Thoracic aorta (tissue), 2 donors: Measurements from ENCODE around the gene NPAS3. TPM values are rescaled to one million over a fixed set of nuclear protein-coding genes. Genes with fewer than 3 reads are reported as not detected.

Experiments used
- ATAC-seq: fragments of 150-250 bp; one replicate; pipeline ENCODE4 v1.8.0; 2017; ENCODE audit warnings: low read depth; ENCODE audit not compliant: insufficient number of reproducible peaks, low FRiP score
- DNase-seq: peaks from one replicate; pipeline ENCODE4 v3.0.0-alpha.2; 2020; ENCODE audit warnings: low spot score
- H3K27ac ChIP-seq, 2 donors: fragments of 200-600 bp; sonication (generic); 1 replicate in 1 of 2; 2 replicates in 1 of 2; pipeline ENCODE4 v1.5.1; 2016; ENCODE audit warnings: mild to moderate bottlenecking in 2 of 2, moderate library complexity in 2 of 2
- H3K27me3 ChIP-seq: fragments of 200-600 bp; sonication (generic); replicated peaks from 2 replicates; pipeline ENCODE4 v1.6.0; 2016; ENCODE audit warnings: mild to moderate bottlenecking; ENCODE audit not compliant: insufficient read depth
- H3K36me3 ChIP-seq: fragments of 200-600 bp; sonication (generic); one replicate; pipeline ENCODE4 v1.5.1; 2016
- H3K4me1 ChIP-seq, 2 donors: fragments of 200-600 bp; sonication (generic); 1 replicate in 1 of 2; 2 replicates in 1 of 2; pipeline versions ENCODE4 v1.5.1 to v1.6.0; 2016; ENCODE audit warnings: low read depth in 2 of 2, mild to moderate bottlenecking in 1 of 2; ENCODE audit not compliant: control insufficient read depth in 1 of 2
- H3K4me3 ChIP-seq: fragments of 200-600 bp; sonication (generic); 2 replicates; pipeline ENCODE4 v1.5.1; 2016; ENCODE audit warnings: mild to moderate bottlenecking
- H3K9me3 ChIP-seq: fragments of 200-600 bp; sonication (generic); 2 replicates; pipeline ENCODE4 v1.5.1; 2016
- CTCF ChIP-seq: fragments of 200-600 bp; sonication (generic); IDR thresholded peaks from one replicate; pipeline ENCODE4 v1.5.1; 2019; ENCODE audit warnings: antibody characterized with exemption
- total RNA-seq, 2 donors: library from RNA; depleted of rRNA; stranded (reverse); fragments of >200 nt; gene quantifications; one replicate each; pipeline versions ENCODE4 v1.1.0 to v1.2.3, GENCODE V29; 2016

Gene NPAS3
- total RNA-seq, 2 donors from 2014 or later = 1.1 TPM; not detected in 1

- DNase-seq = no peak
- ATAC-seq = no peak
- no peaks in the 10 kb centered on the region for H3K9me3 ChIP-seq
- H3K4me3 ChIP-seq = peak overlapping the region; percentile 80
- no peak overlapping the region for H3K27ac ChIP-seq
- H3K4me1 ChIP-seq = peaks cover 16 to 30% of the 10 kb centered on the region in 2 donors
- no peaks in the 10 kb centered on the region for H3K27me3 ChIP-seq
- H3K36me3 ChIP-seq = no peaks in the 10 kb centered on the region
- no peak for TF ChIP-seq CTCF
Measured at GRCh38 chr14:32934073-32934880, 4.4 kb upstream of the NPAS3 start.

- Histone ChIP-seq H3K36me3 (no peaks in the 10 kb centered on the region), H3K27ac (no peak overlapping the region)
Measured at GRCh38 chr14:32934881-32935633, 3.6 kb upstream of the NPAS3 start.

GRCh38 chr14:32939254-32940065, 781 bp downstream of the NPAS3 start:
- no peaks in the 10 kb centered on the region for H3K36me3 ChIP-seq
- DNase-seq = no peak
- peak overlapping the region; percentile 76 to 82 for H3K27ac ChIP-seq
- no peak for TF ChIP-seq CTCF
- no peaks in the 10 kb centered on the region for H3K9me3 ChIP-seq
- H3K27me3 ChIP-seq = no peaks in the 10 kb centered on the region
- H3K4me1 ChIP-seq = peaks cover 7 to 15% of the 10 kb centered on the region in 2 donors
- ATAC-seq = peak; percentile 37
- peak overlapping the region; percentile 91 for H3K4me3 ChIP-seq

More at GRCh38 chr14:32934881-32935633, 3.6 kb upstream of the NPAS3 start:
- TF ChIP-seq CTCF = no peak
- no peaks in the 10 kb centered on the region for H3K9me3 ChIP-seq
- no peak for ATAC-seq
- H3K4me1 ChIP-seq = peaks cover 16 to 30% of the 10 kb centered on the region in 2 donors
- H3K27me3 ChIP-seq = no peaks in the 10 kb centered on the region
- peak overlapping the region; percentile 80 for H3K4me3 ChIP-seq
- no peak for DNase-seq

- peak overlapping the region; percentile 91 for H3K4me3 ChIP-seq
- no peaks in the 10 kb centered on the region for H3K9me3 ChIP-seq
- no peaks in the 10 kb centered on the region for H3K27me3 ChIP-seq
- DNase-seq (no peak), ATAC-seq (no peak)
- TF ChIP-seq CTCF = no peak
- H3K27ac ChIP-seq = peak overlapping the region; percentile 76 to 82
- H3K4me1 ChIP-seq = peaks cover 4 to 13% of the 10 kb centered on the region in 2 donors
- H3K36me3 ChIP-seq = no peaks in the 10 kb centered on the region
Measured at GRCh38 chr14:32940066-32940651, 1.5 kb downstream of the NPAS3 start.
